HCT116 (cell line): ENCODE measurements around the gene CTTN. TPM values are rescaled to one million over a fixed set of nuclear protein-coding genes. Genes with fewer than 3 reads are reported as not detected.

Experiments used
- ATAC-seq: fragments of 200-7000 bp; cut with Tn5 transposase; 2 replicates; pipeline ENCODE4 v1.9.1; 2020; ENCODE audit warnings: mild to moderate bottlenecking, moderate library complexity
- BruUV-seq: library from RNA; stranded (reverse); fragments of 400-500 nt; replicated peaks from 2 replicates; lab custom pipeline; 2021; lab: Mats Ljungman, UMichigan
- CTCF ChIA-PET: fragments of 300-600 bp; sonication (Branson Sonifier 250); formaldehyde crosslinking; loops from one replicate; lab custom pipeline; 2021; ENCODE audit warnings: antibody characterized with exemption; lab: Charles Lee
- POLR2A ChIA-PET: fragments of 300-600, 350-600 bp; sonication (Branson Sonifier 250); formaldehyde crosslinking; loops from one replicate; lab custom pipeline; 2021; ENCODE audit warnings: antibody characterized with exemption; lab: Charles Lee
- RAD21 ChIA-PET, 2 experiments: fragments of 300-600 bp; sonication (Branson Sonifier 250); formaldehyde crosslinking; loops; one replicate each; lab custom pipeline; 2023; ENCODE audit warnings: low total read pairs in 2 of 2; ENCODE audit not compliant: uncharacterized antibody in 2 of 2, unreplicated experiment in 2 of 2, low non-redundant PET in 1 of 2; lab: Charles Lee
- DNase-seq: peaks from one replicate; pipeline ENCODE4 v3.0.0-alpha.2; 2010; ENCODE audit warnings: low read depth, low spot score
- H2AFZ ChIP-seq: fragments of 200-600 bp; shearing (Covaris generic), sonication (generic); 2 replicates; pipeline ENCODE4 v1.6.1; 2017; ENCODE audit warnings: low read depth, mixed run types, mixed read lengths, antibody characterized with exemption, low read length; ENCODE audit not compliant: poor library complexity, severe bottlenecking
- H3K27ac ChIP-seq: 2 replicates; pipeline ENCODE4 v1.5.1; 2012; ENCODE audit warnings: low read depth, low read length
- H3K27me3 ChIP-seq: fragments of 200-600 bp; sonication (generic); 2 replicates; pipeline ENCODE4 v1.6.1; 2016; ENCODE audit warnings: mixed run types, low read length, mixed read lengths; ENCODE audit not compliant: insufficient read depth
- H3K36me3 ChIP-seq, 2 experiments: fragments of 200-500 bp in 1 of 2; fragments of 200-600 bp in 1 of 2; sonication (Bioruptor generic) in 1 of 2; sonication (generic) in 1 of 2; 2 replicates each; pipeline versions ENCODE4 v1.5.1 to v1.6.1; 2014 to 2016; ENCODE audit warnings: low read length in 2 of 2, inconsistent platforms in 1 of 2, mixed read lengths in 1 of 2, mixed run types in 1 of 2; ENCODE audit not compliant: insufficient read depth in 2 of 2, control insufficient read depth in 1 of 2
- H3K4me1 ChIP-seq, 2 experiments: fragments of 200-600 bp in 1 of 2; sonication (generic) in 1 of 2; 2 replicates each; pipeline versions ENCODE4 v1.5.1 to v1.6.1; 2012 to 2017; ENCODE audit warnings: low read length in 2 of 2, inconsistent platforms in 1 of 2, mild to moderate bottlenecking in 1 of 2, mixed read lengths in 1 of 2, mixed run types in 1 of 2, moderate library complexity in 1 of 2; ENCODE audit not compliant: insufficient read depth in 2 of 2, control insufficient read depth in 1 of 2
- H3K4me2 ChIP-seq: fragments of 200-600 bp; sonication (generic); 2 replicates; pipeline ENCODE4 v1.6.1; 2017; ENCODE audit warnings: mixed run types, low read length, mixed read lengths
- H3K4me3 ChIP-seq, 2 experiments: fragments of 200-600 bp in 1 of 2; sonication (generic) in 1 of 2; replicated peaks in 1 of 2; 2 replicates each; pipeline ENCODE4 v1.5.1; 2011 to 2016; ENCODE audit warnings: low read length in 2 of 2, control low read depth in 1 of 2, low read depth in 1 of 2, mild to moderate bottlenecking in 1 of 2, mixed read lengths in 1 of 2, mixed run types in 1 of 2
- H3K79me2 ChIP-seq: fragments of 200-600 bp; sonication (generic); 2 replicates; pipeline ENCODE4 v1.6.1; 2017; ENCODE audit warnings: mild to moderate bottlenecking, mixed run types, low read length, moderate library complexity, mixed read lengths; ENCODE audit not compliant: insufficient read depth
- H3K9ac ChIP-seq: fragments of 200-600 bp; sonication (generic); 2 replicates; pipeline ENCODE4 v1.6.1; 2016; ENCODE audit warnings: low read length, mixed read lengths
- H3K9me2 ChIP-seq: fragments of 200-600 bp; sonication (generic), shearing (Covaris generic); 2 replicates; pipeline ENCODE4 v1.6.1; 2017; ENCODE audit warnings: mixed run types, mild to moderate bottlenecking, moderate library complexity; ENCODE audit not compliant: insufficient read depth
- H3K9me3 ChIP-seq, 2 experiments: fragments of 200-500 bp in 1 of 2; fragments of 200-600 bp in 1 of 2; sonication (Bioruptor generic) in 1 of 2; sonication (generic) in 1 of 2; 2 replicates each; pipeline ENCODE4 v1.6.1; 2014 to 2017; ENCODE audit warnings: low read length in 2 of 2, mixed read lengths in 2 of 2, inconsistent platforms in 1 of 2, low read depth in 1 of 2, mild to moderate bottlenecking in 1 of 2, mixed run types in 1 of 2, moderate library complexity in 1 of 2; ENCODE audit not compliant: control insufficient read depth in 1 of 2, insufficient read depth in 1 of 2
- H4K20me1 ChIP-seq: fragments of 200-600 bp; sonication (generic), shearing (Covaris generic); 2 replicates; pipeline ENCODE4 v1.6.1; 2017; ENCODE audit warnings: mixed run types, mild to moderate bottlenecking, moderate library complexity; ENCODE audit not compliant: insufficient read depth
- ATF3 ChIP-seq: IDR thresholded peaks from 2 replicates; pipeline ENCODE4 v1.6.1; 2012
- CBX3 ChIP-seq: IDR thresholded peaks from 2 replicates; pipeline ENCODE4 v1.6.1; 2012; ENCODE audit warnings: low read depth
- CEBPB ChIP-seq: IDR thresholded peaks from 2 replicates; pipeline ENCODE4 v1.6.1; 2012; ENCODE audit warnings: low read depth
- CTCF ChIP-seq, 3 experiments: fragments of 200-600 bp in 1 of 3; sonication (generic) in 1 of 3; IDR thresholded peaks in 2 of 3; conservative IDR thresholded peaks in 1 of 3; 2 replicates each; pipeline ENCODE4 v1.5.1; 2012 to 2017; ENCODE audit warnings: low read depth in 2 of 3, low read length in 2 of 3, antibody characterized with exemption in 1 of 3, borderline replicate concordance in 1 of 3, control low read depth in 1 of 3, mild to moderate bottlenecking in 1 of 3, mixed read lengths in 1 of 3, mixed run types in 1 of 3, moderate library complexity in 1 of 3; ENCODE audit not compliant: insufficient read depth in 1 of 3
- ELF1 ChIP-seq: IDR thresholded peaks from 2 replicates; pipeline ENCODE4 v1.6.1; 2012; ENCODE audit warnings: low read depth, borderline replicate concordance
- JUND ChIP-seq: IDR thresholded peaks from 2 replicates; pipeline ENCODE4 v1.6.1; 2012
- POLR2A ChIP-seq: IDR thresholded peaks from 2 replicates; pipeline ENCODE4 v1.7.0; 2011; ENCODE audit warnings: borderline replicate concordance; ENCODE audit not compliant: insufficient read depth, insufficient read length; ENCODE audit errors: extremely low read depth
- POLR2AphosphoS5 ChIP-seq: IDR thresholded peaks from 2 replicates; pipeline ENCODE4 v1.6.1; 2011; ENCODE audit warnings: mild to moderate bottlenecking, low read depth, low read length, moderate library complexity
- SIN3A ChIP-seq: IDR thresholded peaks from 2 replicates; pipeline ENCODE4 v1.6.1; 2012; ENCODE audit warnings: low read depth
- SP1 ChIP-seq: IDR thresholded peaks from 2 replicates; pipeline ENCODE4 v1.6.1; 2012; ENCODE audit warnings: low read depth
- SRF ChIP-seq: IDR thresholded peaks from 2 replicates; pipeline ENCODE4 v1.6.1; 2012; ENCODE audit warnings: low read depth
- TCF7L2 ChIP-seq: IDR thresholded peaks from 2 replicates; pipeline ENCODE4 v1.7.0; 2011; ENCODE audit warnings: borderline replicate concordance, inconsistent platforms; ENCODE audit not compliant: insufficient read depth, insufficient read length; ENCODE audit errors: extremely low read depth
- YY1 ChIP-seq: IDR thresholded peaks from 2 replicates; pipeline ENCODE4 v1.6.1; 2011; ENCODE audit warnings: low read length, low read depth, moderate library complexity, mild to moderate bottlenecking; ENCODE audit not compliant: insufficient replicate concordance; ENCODE audit errors: extremely low read depth
- ZFX ChIP-seq: fragments of 450-650 bp; IDR thresholded peaks from 2 replicates; pipeline ENCODE4 v1.6.1; 2017
- intact Hi-C: fragments of 100-400 bp; cut with micrococcal nuclease; formaldehyde crosslinking; loops from 2 replicates; pipeline ENCODE4 v1.10.0; 2022
- total RNA-seq: library from RNA; stranded (reverse); gene quantifications from one replicate; pipeline ENCODE4 v1.2.1, GENCODE V29; 2021; ENCODE audit not compliant: unreplicated experiment

CTTN gene
- total RNA-seq, 1 experiment from 2014 or later, result 249 TPM

GRCh38 chr11:70400643-70401042 lies 2.3 kb downstream of the CTTN start:
- Histone ChIP-seq H3K4me3 (no peak overlapping the region), H2AFZ (no peak overlapping the region), H3K36me3 (peaks cover 10 to 11% of the 10 kb centered on the region in 2 experiments; a peak in 3 of 4 replicates), H3K4me2 (peak overlapping the region; percentile 97), H3K79me2 (peaks cover 98% of the 10 kb centered on the region), H3K9me3 (no peaks in the 10 kb centered on the region), H3K9me2 (no peaks in the 10 kb centered on the region), H3K9ac (peak overlapping the region; percentile 96), H3K4me1 (peaks cover 16 to 39% of the 10 kb centered on the region in 2 experiments), H3K27me3 (no peaks in the 10 kb centered on the region), H4K20me1 (peaks cover 13% of the 10 kb centered on the region; the same call in 1 of the 2 replicates), H3K27ac (peak overlapping the region; percentile 90; the same call in 1 of the 2 replicates)
- no peak for TF ChIP-seq CBX3
- no peak for TF ChIP-seq POLR2A
- no peak for TF ChIP-seq CEBPB
- no peak for TF ChIP-seq SRF
- no peak for TF ChIP-seq TCF7L2
- TF ChIP-seq SIN3A, result no peak
- no peak for TF ChIP-seq ELF1
- TF ChIP-seq SP1, result no peak
- no peak for TF ChIP-seq ATF3
- TF ChIP-seq ZFX, result no peak
- no peak for TF ChIP-seq CTCF (IDR thresholded peaks at IDR 0.05 in 2 of 3, conservative IDR thresholded peaks at IDR 0.05 in 1 of 3; ENCODE audit: borderline replicate concordance in 1 of 3, insufficient read depth in 1 of 3, low read depth in 2 of 3, low read length in 2 of 3)
- no peak for TF ChIP-seq JUND
- TF ChIP-seq POLR2AphosphoS5, result no peak
- TF ChIP-seq YY1, result no peak
- DNase-seq, result no peak
- ChIA-PET CTCF (no interaction called here), RAD21 (no interaction called here), POLR2A (no interaction called here)
- BruUV-seq, result no TSS peak
- no peak for ATAC-seq
- intact Hi-C loops, result no loop called here
